K562 (cell line): Measurements from ENCODE around the gene INCENP. TPM values are rescaled to one million over a fixed set of nuclear protein-coding genes. Genes with fewer than 3 reads are reported as not detected.

ENCODE experiments used
- BACH1 ChIP-seq: fragments of 200-800 bp; sonication (Bioruptor generic); IDR thresholded peaks from 2 replicates; pipeline ENCODE4 v1.6.1; 2016; ENCODE audit warnings: missing genetic modification characterization, missing compliant biosample characterization
- C11orf30 ChIP-seq: fragments of 450-650 bp; IDR thresholded peaks from 2 replicates; pipeline ENCODE4 v1.6.1; 2016; ENCODE audit warnings: low read depth, mild to moderate bottlenecking
- CEBPB ChIP-seq: fragments of 450-650 bp; IDR thresholded peaks from 2 replicates; pipeline ENCODE4 v1.6.1; 2016; ENCODE audit warnings: missing genetic modification characterization, missing compliant biosample characterization
- DIDO1 ChIP-seq: fragments of 450-650 bp; IDR thresholded peaks from 2 replicates; pipeline ENCODE4 v1.6.1; 2016; ENCODE audit warnings: low read depth, missing biosample characterization, missing genetic modification characterization
- ESRRB ChIP-seq: fragments of 250-450 bp; sonication (Bioruptor Pico); IDR thresholded peaks from 2 replicates; pipeline ENCODE4 v1.5.0; 2020; ENCODE audit warnings: mild to moderate bottlenecking, moderate library complexity, borderline replicate concordance
- FOXP1 ChIP-seq: sonication (generic); formaldehyde crosslinking; IDR thresholded peaks from 2 replicates; pipeline ENCODE4 v1.8.0; 2022; ENCODE audit warnings: mild to moderate bottlenecking, missing genetic modification reagents
- HIVEP1 ChIP-seq: fragments of 250-450 bp; sonication (Bioruptor Pico); IDR thresholded peaks from 2 replicates; pipeline ENCODE4 v1.4.0; 2020; ENCODE audit warnings: mild to moderate bottlenecking
- KLF1 ChIP-seq: fragments of 450-650 bp; IDR thresholded peaks from 2 replicates; pipeline ENCODE4 v1.6.1; 2016; ENCODE audit warnings: missing genetic modification characterization, missing compliant biosample characterization
- LARP7 ChIP-seq: fragments of 450-650 bp; IDR thresholded peaks from 2 replicates; pipeline ENCODE4 v1.6.1; 2016
- MEF2A ChIP-seq: IDR thresholded peaks from 2 replicates; pipeline ENCODE4 v1.6.1; 2011; ENCODE audit warnings: low read depth, mild to moderate bottlenecking, low read length, moderate library complexity; ENCODE audit not compliant: control insufficient read depth
- NCOA6 ChIP-seq: fragments of 450-650 bp; IDR thresholded peaks from 2 replicates; pipeline ENCODE4 v1.6.1; 2017; ENCODE audit warnings: mild to moderate bottlenecking
- POLR2B ChIP-seq: fragments of 450-650 bp; IDR thresholded peaks from 2 replicates; pipeline ENCODE4 v1.6.1; 2018; ENCODE audit warnings: low read depth; ENCODE audit not compliant: partially characterized antibody
- SMARCA4 ChIP-seq: fragments of 450-650 bp; IDR thresholded peaks from 2 replicates; pipeline ENCODE4 v1.6.1; 2016
- TRIM24 ChIP-seq, 2 experiments: fragments of 450-650 bp; IDR thresholded peaks; 2 replicates each; pipeline ENCODE4 v1.6.1; 2016
- ZSCAN32 ChIP-seq: fragments of 450-650 bp; formaldehyde crosslinking; IDR thresholded peaks from 2 replicates; pipeline ENCODE4 v1.4.0; 2020; ENCODE audit warnings: mild to moderate bottlenecking, moderate library complexity
- polyA plus RNA-seq, 8 experiments: library from polyadenylated mRNA; depleted of rRNA in 4 of 8; stranded (reverse) in 5 of 8; unstranded in 3 of 8; fragments of >200 nt; fragmentation: Nextera tagmentation in 2 of 8; fragmentation: Illumina TruSeq in 1 of 8; extraction: Ambion mirVana in 2 of 8; extraction: Trizol in 1 of 8; gene quantifications; 2 replicates each; pipeline versions ENCODE4 v1.2.1 to v1.2.3, GENCODE V29; 2011 to 2014; ENCODE audit warnings: inconsistent platforms in 1 of 8, missing spikeins in 1 of 8
- total RNA-seq, 7 experiments: library from RNA; depleted of rRNA in 6 of 7; stranded (reverse); fragments of >200 nt in 6 of 7; fragmentation: Illumina TruSeq in 2 of 7; extraction: Trizol in 2 of 7; gene quantifications; 2 replicates each; pipeline versions ENCODE4 v1.2.1 to v1.2.3, GENCODE V29; 2011 to 2021; ENCODE audit warnings: low replicate concordance in 1 of 7
- TF ChIP-seq, protein P1 (sequence below), 2 experiments: fragments of 450-650 bp; IDR thresholded peaks; 2 replicates each; pipeline ENCODE4 v1.6.1; 2016; ENCODE audit warnings: mild to moderate bottlenecking in 2 of 2, borderline replicate concordance in 1 of 2, low read depth in 1 of 2, moderate library complexity in 1 of 2
- TF ChIP-seq, protein P2 (sequence below), 2 experiments: fragments of 450-650 bp; conservative IDR thresholded peaks; 2 replicates each; pipeline ENCODE4 v1.6.1; 2017; ENCODE audit warnings: mild to moderate bottlenecking in 2 of 2, moderate library complexity in 2 of 2

The INCENP gene
- total and polyA plus RNA-seq, 9 of the 15 experiments (the other 6 are each of a cell fraction or from before 2014, with no cell fraction given): 1.1 to 97.9 (median 28.2) TPM

GRCh38 chr11:62104816-62105653 is 18.8 kb upstream of the INCENP start (continued):
- TF ChIP-seq, protein P1, sequence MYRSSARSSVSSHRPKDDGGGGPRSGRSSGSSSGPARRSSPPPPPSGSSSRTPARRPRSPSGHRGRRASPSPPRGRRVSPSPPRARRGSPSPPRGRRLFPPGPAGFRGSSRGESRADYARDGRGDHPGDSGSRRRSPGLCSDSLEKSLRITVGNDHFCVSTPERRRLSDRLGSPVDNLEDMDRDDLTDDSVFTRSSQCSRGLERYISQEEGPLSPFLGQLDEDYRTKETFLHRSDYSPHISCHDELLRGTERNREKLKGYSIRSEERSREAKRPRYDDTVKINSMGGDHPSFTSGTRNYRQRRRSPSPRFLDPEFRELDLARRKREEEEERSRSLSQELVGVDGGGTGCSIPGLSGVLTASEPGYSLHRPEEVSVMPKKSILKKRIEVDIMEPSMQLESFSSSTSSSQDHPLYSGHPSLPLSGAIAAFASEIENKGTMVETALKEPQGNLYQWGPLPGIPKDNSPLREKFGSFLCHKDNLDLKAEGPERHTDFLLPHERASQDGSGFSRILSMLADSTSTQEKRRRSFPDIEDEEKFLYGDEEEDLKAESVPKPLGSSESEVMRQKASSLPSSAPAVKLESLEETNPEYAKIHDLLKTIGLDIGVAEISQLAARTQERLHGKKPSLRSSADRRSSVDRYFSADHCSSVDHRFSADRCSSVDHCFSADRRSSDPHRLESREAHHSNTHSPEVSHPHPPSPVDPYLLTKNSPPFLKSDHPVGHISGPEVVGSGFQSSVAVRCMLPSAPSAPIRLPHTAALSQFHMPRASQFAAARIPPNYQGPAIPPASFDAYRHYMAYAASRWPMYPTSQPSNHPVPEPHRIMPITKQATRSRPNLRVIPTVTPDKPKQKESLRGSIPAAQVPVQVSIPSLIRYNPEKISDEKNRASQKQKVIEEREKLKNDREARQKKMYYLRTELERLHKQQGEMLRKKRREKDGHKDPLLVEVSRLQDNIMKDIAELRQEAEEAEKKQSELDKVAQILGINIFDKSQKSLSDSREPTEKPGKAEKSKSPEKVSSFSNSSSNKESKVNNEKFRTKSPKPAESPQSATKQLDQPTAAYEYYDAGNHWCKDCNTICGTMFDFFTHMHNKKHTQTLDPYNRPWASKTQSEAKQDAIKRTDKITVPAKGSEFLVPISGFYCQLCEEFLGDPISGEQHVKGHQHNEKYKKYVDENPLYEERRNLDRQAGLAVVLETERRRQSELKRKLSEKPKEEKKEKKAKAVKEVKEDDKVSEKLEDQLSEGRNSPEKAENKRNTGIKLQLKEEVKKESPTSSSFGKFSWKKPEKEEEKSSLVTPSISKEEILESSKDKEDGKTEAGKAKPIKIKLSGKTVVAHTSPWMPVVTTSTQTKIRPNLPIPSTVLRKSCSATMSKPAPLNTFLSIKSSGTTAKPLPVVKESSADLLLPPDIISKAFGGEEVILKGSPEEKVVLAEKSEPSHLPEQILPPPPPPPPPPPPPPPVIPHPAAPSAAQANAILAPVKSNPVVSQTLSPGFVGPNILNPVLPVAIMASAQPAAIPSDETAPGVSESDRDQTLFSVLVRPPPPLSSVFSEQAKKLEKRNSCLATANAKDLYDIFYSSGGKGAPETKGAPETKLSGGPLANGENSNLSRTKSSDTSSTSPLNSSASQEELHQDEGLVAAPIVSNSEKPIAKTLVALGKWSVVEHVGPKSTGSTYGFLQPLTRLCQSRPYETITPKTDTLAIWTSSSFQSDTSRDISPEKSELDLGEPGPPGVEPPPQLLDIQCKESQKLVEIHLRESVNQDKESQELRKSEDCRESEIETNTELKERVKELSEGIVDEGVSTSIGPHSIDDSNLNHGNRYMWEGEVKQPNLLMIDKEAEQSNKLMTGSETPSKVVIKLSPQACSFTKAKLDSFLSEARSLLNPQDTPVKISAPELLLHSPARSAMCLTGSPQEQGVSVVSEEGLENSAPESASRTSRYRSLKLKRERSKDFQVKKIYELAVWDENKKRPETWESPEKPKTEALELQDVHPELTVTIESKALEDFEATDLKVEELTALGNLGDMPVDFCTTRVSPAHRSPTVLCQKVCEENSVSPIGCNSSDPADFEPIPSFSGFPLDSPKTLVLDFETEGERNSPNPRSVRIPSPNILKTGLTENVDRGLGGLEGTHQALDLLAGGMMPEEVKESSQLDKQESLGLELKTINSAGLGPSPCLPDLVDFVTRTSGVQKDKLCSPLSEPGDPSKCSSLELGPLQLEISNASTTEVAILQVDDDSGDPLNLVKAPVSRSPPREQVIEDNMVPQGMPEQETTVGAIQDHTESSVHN (IDR thresholded peaks at IDR 0.05; ENCODE audit: borderline replicate concordance in 1 of 2, low read depth in 1 of 2): 0 out of 4 replicates have a peak, but pooled peaks of 1 of the 2 experiments have one; percentile 39
- peak; percentile 78 for TF ChIP-seq KLF1 (tag)
- 0 out of 2 replicates have a peak, but pooled peaks have one; percentile 39 for TF ChIP-seq FOXP1 (CRISPR knock-in tag)
- peak; percentile 73; the same call in 1 of the 2 replicates for TF ChIP-seq SMARCA4
- TF ChIP-seq TRIM24 (IDR thresholded peaks at IDR 0.05): no peak; a peak in 1 of 4 replicates
- TF ChIP-seq HIVEP1 (CRISPR knock-in tag): no peak
- TF ChIP-seq LARP7: peak; percentile 49; the same call in 1 of the 2 replicates
- 0 out of 2 replicates have a peak, but pooled peaks have one; percentile 42 for TF ChIP-seq DIDO1 (tag)
- no peak for TF ChIP-seq ZSCAN32 (CRISPR knock-in tag)
- peak; percentile 38; the same call in 1 of the 2 replicates for TF ChIP-seq CEBPB (tag)
- TF ChIP-seq ESRRB (CRISPR knock-in tag): no peak
- TF ChIP-seq BACH1 (tag): peak; percentile 70; the same call in 1 of the 2 replicates
- TF ChIP-seq, protein P2, sequence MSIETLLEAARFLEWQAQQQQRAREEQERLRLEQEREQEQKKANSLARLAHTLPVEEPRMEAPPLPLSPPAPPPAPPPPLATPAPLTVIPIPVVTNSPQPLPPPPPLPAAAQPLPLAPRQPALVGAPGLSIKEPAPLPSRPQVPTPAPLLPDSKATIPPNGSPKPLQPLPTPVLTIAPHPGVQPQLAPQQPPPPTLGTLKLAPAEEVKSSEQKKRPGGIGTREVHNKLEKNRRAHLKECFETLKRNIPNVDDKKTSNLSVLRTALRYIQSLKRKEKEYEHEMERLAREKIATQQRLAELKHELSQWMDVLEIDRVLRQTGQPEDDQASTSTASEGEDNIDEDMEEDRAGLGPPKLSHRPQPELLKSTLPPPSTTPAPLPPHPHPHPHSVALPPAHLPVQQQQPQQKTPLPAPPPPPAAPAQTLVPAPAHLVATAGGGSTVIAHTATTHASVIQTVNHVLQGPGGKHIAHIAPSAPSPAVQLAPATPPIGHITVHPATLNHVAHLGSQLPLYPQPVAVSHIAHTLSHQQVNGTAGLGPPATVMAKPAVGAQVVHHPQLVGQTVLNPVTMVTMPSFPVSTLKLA (conservative IDR thresholded peaks at IDR 0.05): peak; percentile 67 to 75; a peak in 3 of 4 replicates
- TF ChIP-seq MEF2A: peak; percentile 76
- peak; percentile 15 for TF ChIP-seq POLR2B
- TF ChIP-seq NCOA6: peak; percentile 74
- TF ChIP-seq C11orf30: 0 out of 2 replicates have a peak, but pooled peaks have one; percentile 32
